Measurements from ENCODE around the gene ADAMTS2.

The ADAMTS2 gene

DNA sequence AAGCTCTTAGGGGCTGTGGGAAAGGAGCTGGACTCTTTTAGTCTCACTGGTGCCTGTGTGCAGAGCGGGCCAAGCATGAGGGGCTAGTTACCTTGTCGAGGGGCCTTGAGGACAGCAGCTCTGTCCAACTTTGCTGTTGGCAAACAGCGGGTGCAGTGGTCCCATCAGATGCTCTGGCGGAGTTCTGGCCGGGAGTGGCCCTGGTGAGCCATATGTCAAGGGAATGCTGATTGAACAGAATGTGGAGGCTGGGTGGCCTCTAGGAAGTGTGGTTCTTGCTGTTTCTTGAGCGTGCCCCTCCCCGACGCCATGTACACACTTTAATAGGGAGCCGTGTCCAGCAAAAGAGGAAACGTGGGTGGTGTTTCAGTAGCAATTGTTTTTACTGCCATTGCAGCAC, 3.6 kb upstream of the ADAMTS2 start:
- TF ChIP-seq, protein P1, sequence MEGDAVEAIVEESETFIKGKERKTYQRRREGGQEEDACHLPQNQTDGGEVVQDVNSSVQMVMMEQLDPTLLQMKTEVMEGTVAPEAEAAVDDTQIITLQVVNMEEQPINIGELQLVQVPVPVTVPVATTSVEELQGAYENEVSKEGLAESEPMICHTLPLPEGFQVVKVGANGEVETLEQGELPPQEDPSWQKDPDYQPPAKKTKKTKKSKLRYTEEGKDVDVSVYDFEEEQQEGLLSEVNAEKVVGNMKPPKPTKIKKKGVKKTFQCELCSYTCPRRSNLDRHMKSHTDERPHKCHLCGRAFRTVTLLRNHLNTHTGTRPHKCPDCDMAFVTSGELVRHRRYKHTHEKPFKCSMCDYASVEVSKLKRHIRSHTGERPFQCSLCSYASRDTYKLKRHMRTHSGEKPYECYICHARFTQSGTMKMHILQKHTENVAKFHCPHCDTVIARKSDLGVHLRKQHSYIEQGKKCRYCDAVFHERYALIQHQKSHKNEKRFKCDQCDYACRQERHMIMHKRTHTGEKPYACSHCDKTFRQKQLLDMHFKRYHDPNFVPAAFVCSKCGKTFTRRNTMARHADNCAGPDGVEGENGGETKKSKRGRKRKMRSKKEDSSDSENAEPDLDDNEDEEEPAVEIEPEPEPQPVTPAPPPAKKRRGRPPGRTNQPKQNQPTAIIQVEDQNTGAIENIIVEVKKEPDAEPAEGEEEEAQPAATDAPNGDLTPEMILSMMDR (IDR thresholded peaks at IDR 0.05; ENCODE audit: extremely low read depth, insufficient read depth, missing control alignments) = no peak
- no peak for DNase-seq (ENCODE audit: low spot score)
- in situ Hi-C loops (cut with MboI; ENCODE audit: low pct_unique_long_range_greater_than_20kb, low sequenced_read_pairs, unreplicated experiment) = no loop called here

DNA sequence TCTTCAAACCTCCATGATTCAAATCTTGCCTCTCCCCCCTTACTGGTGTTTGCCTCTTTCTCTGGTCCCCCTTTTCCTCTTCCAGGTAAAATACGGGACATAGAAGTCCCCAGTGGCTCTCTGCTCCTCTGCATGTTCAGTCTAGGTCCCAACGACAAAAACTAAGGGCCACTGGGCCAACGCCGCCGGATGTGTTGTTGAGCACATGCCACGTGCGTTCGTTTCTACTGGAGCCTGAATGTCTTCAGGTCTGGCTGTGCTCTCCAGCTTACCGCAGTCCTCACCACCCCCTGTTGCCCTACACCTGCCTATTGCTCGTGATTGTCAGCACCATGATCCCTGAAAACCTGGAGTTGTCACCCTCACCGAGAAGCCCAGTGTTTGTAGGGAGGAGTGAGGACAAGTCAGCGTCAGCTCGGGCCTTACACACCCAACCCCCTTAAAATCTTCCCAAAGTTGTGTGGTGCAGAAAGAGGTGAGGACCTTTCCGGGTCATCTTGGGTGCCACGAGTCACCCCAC, 2.8 kb upstream of the ADAMTS2 start:
- DNase-seq (ENCODE audit: low spot score) = no peak
- TF ChIP-seq, protein P1 (IDR thresholded peaks at IDR 0.05; ENCODE audit: extremely low read depth, insufficient read depth, missing control alignments) = no peak
- in situ Hi-C loops (cut with MboI; ENCODE audit: low pct_unique_long_range_greater_than_20kb, low sequenced_read_pairs, unreplicated experiment) = no loop called here

DNA sequence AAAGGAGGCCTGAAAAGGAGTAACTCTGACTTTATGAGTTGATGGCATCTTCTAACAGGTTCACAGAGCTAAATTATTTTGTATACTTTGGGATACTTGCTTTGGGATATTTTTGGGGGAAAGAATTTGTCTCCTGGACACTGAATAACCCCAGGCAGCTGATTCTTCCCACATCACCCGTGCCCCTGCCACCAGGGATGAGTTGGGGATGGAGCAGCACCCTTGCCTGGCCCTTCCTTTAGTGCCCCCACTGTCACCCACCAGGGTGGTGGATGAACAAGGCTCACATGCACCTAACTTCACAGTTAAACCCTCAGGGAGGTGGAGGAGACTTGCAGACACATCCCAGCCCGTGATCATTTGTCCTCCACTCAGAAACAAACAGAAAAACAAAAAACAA, 2.3 kb upstream of the ADAMTS2 start:
- TF ChIP-seq, protein P1 (IDR thresholded peaks at IDR 0.05; ENCODE audit: extremely low read depth, insufficient read depth, missing control alignments) = no peak
- no peak for DNase-seq (ENCODE audit: low spot score)
- in situ Hi-C loops (cut with MboI; ENCODE audit: low pct_unique_long_range_greater_than_20kb, low sequenced_read_pairs, unreplicated experiment) = no loop called here

DNA sequence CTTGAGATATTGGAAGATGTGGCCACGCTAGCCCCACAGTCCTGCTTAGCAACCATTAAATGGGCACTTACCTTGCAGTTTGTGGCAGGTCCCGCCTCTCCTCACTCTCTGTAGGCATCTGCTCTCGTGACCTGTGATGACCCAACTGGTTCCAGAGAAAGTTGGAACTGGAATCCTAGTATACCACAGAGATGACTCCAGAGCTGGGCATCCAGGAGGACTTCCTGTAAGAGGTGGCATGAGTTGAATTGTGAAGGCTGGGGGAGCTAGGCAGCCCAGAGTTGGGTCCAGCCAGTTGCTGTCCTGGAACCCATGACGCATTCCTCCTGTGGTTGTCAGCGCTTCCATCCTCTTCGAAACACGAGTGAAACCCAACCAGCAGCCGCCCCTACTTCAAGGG, 1.6 kb upstream of the ADAMTS2 start:
- TF ChIP-seq, protein P1 (IDR thresholded peaks at IDR 0.05; ENCODE audit: extremely low read depth, insufficient read depth, missing control alignments) = no peak
- in situ Hi-C loops (cut with MboI; ENCODE audit: low pct_unique_long_range_greater_than_20kb, low sequenced_read_pairs, unreplicated experiment) = no loop called here

DNA sequence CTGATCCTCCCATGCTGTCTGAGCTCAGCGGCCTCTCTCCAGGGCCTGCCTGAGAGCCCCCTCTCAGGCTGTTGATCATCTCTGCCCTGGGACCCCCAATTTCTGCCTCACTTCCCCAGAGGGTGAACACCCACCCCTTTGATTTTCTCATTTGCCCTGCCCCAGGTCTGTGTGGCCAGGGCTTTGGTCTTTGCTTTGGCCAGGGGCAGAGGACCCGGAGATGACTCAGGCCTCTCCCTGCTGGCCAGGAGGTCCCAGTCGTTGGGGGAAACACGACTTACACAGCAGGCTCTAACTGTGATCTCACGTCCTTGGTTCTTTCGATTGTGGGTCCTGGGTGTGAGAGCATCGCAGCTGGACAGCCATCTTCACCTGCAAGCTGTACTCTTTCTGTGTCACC, 1.1 kb upstream of the ADAMTS2 start:
- in situ Hi-C loops (cut with MboI; ENCODE audit: low pct_unique_long_range_greater_than_20kb, low sequenced_read_pairs, unreplicated experiment) = no loop called here
- TF ChIP-seq, protein P1 (IDR thresholded peaks at IDR 0.05; ENCODE audit: extremely low read depth, insufficient read depth, missing control alignments) = no peak
- DNase-seq (ENCODE audit: low spot score) = no peak

More for the DNA sequence above, 1.6 kb upstream of the ADAMTS2 start:
- no peak for DNase-seq (ENCODE audit: low spot score)

DNA sequence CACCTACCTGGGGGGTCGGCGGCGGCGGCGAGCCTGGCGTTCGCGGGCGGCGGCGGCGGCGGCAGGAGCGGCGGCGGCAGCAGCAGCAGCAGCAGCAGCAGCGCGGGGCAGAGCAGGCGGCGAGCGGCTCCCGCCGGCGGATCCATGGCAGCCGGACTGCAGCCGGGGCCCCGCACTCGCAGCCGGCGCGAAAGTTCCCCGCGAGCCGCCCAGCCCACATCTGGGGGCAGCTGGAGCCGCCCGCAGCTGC, 153 bp downstream of the ADAMTS2 start:
- DNase-seq (ENCODE audit: low spot score) = no peak
- in situ Hi-C loops (cut with MboI; ENCODE audit: low pct_unique_long_range_greater_than_20kb, low sequenced_read_pairs, unreplicated experiment) = no loop called here
- TF ChIP-seq, protein P1 (IDR thresholded peaks at IDR 0.05; ENCODE audit: extremely low read depth, insufficient read depth, missing control alignments) = no peak

Data from GM13977 (cell line).